HUES48 (cell line): ENCODE measurements around the gene MTHFD2L.
"Not testable (repeated sequence)": the region's sequence is repeated elsewhere in the genome, so short reads cannot be mapped to it uniquely, and the experiment has no call there.

Experiments used
- H3K27ac ChIP-seq: one replicate; pipeline ENCODE4 v1.7.0; 2013; ENCODE audit warnings: low read depth, low read length, inconsistent platforms
- H3K27me3 ChIP-seq: 2 replicates; pipeline ENCODE4 v1.6.1; 2013; ENCODE audit warnings: mild to moderate bottlenecking, low read length; ENCODE audit not compliant: control insufficient read depth, insufficient read depth
- H3K36me3 ChIP-seq: 2 replicates; pipeline ENCODE4 v1.6.1; 2013; ENCODE audit warnings: low read length; ENCODE audit not compliant: control insufficient read depth, insufficient read depth
- H3K4me1 ChIP-seq: 2 replicates; pipeline ENCODE4 v1.6.1; 2013; ENCODE audit warnings: mild to moderate bottlenecking, low read length; ENCODE audit not compliant: control insufficient read depth, insufficient read depth
- H3K4me3 ChIP-seq: 2 replicates; pipeline ENCODE4 v1.5.1; 2013; ENCODE audit warnings: mild to moderate bottlenecking, low read depth, low read length
- H3K9ac ChIP-seq: 2 replicates; pipeline ENCODE4 v1.6.1; 2013; ENCODE audit warnings: mild to moderate bottlenecking, low read depth, low read length, moderate library complexity
- H3K9me3 ChIP-seq: 2 replicates; pipeline ENCODE4 v1.6.1; 2013; ENCODE audit warnings: low read length; ENCODE audit not compliant: control insufficient read depth, insufficient read depth

MTHFD2L gene

GRCh38 chr4:74215236-74215635, 57.3 kb downstream of the MTHFD2L start:
- peaks cover 15% of the 10 kb centered on the region for H3K4me1 ChIP-seq
- not testable (repeated sequence) for H3K9ac ChIP-seq, H3K36me3 ChIP-seq, H3K27ac ChIP-seq, H3K27me3 ChIP-seq, H3K9me3 ChIP-seq, H3K4me3 ChIP-seq

GRCh38 chr4:74217365-74217764, 59.4 kb downstream of the MTHFD2L start:
- H3K27ac ChIP-seq, result no peak overlapping the region
- H3K27me3 ChIP-seq, result no peaks in the 10 kb centered on the region
- no peak overlapping the region for H3K9ac ChIP-seq

DNA sequence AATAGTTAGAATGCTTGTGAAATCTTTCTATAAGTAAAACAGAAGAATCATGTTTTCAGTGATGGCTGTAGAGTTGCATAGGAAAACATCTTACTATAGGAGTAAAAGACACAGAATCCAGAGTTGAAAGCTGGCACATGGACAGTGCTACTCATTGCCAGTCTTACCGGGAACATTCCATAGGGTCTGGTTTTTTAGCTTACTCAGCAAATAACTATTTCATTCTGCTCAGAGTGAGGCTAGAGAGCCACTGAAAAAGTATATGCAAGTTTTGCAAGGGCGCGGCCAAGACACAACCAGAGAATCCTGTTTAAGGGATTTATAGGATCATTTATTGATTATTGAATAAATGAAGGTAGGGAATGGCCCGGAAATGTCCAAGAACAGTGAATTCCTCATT, 60.3 kb downstream of the MTHFD2L start:
- H3K9me3 ChIP-seq, result no peaks in the 10 kb centered on the region
- no peak overlapping the region for H3K9ac ChIP-seq
- peaks cover 23% of the 10 kb centered on the region for H3K4me1 ChIP-seq
- H3K27me3 ChIP-seq, result no peaks in the 10 kb centered on the region
- H3K4me3 ChIP-seq, result no peak overlapping the region
- H3K27ac ChIP-seq, result no peak overlapping the region
- no peaks in the 10 kb centered on the region for H3K36me3 ChIP-seq

More at GRCh38 chr4:74217365-74217764, 59.4 kb downstream of the MTHFD2L start:
- Histone ChIP-seq H3K36me3 (no peaks in the 10 kb centered on the region), H3K9me3 (no peaks in the 10 kb centered on the region), H3K4me3 (no peak overlapping the region), H3K4me1 (peaks cover 23% of the 10 kb centered on the region)

- Histone ChIP-seq H3K9me3 (no peaks in the 10 kb centered on the region), H3K36me3 (no peaks in the 10 kb centered on the region), H3K27ac (no peak overlapping the region), H3K4me1 (peaks cover 22% of the 10 kb centered on the region), H3K27me3 (no peaks in the 10 kb centered on the region), H3K4me3 (no peak overlapping the region), H3K9ac (no peak overlapping the region)
These were observed 61.3 kb downstream of the MTHFD2L start for GRCh38 chr4:74219240-74219639.

DNA sequence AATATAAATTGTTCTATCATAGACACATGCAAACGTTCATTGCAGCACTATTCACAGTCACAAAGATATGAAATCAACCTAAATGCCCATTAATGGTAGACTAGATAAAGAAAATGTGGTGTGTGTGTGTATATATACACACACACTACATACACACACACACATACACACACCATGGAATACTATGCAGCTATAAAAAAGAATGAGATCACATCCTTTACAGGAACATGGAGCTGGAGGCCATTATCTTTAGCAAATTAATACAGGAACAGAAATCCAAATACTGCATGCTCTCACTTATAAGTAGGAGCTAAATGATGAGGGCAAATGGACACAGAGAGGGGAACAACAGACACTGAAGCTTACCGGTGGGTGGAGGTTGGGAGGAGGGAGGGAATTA, 65.2 kb downstream of the MTHFD2L start:
- no peaks in the 10 kb centered on the region for H3K27me3 ChIP-seq
- no peaks in the 10 kb centered on the region for H3K9me3 ChIP-seq
- peaks cover 13% of the 10 kb centered on the region; the same call in 1 of the 2 replicates for H3K4me1 ChIP-seq
- H3K9ac ChIP-seq, result no peak overlapping the region
- no peak overlapping the region for H3K4me3 ChIP-seq
- H3K27ac ChIP-seq, result no peak overlapping the region
- no peaks in the 10 kb centered on the region for H3K36me3 ChIP-seq

- H3K36me3 ChIP-seq, result no peaks in the 10 kb centered on the region
- H3K27ac ChIP-seq, result no peak overlapping the region
- no peaks in the 10 kb centered on the region for H3K9me3 ChIP-seq
- peaks cover 13% of the 10 kb centered on the region; the same call in 1 of the 2 replicates for H3K4me1 ChIP-seq
- H3K4me3 ChIP-seq, result no peak overlapping the region
- no peak overlapping the region for H3K9ac ChIP-seq
- no peaks in the 10 kb centered on the region for H3K27me3 ChIP-seq
These were observed 65.9 kb downstream of the MTHFD2L start for GRCh38 chr4:74223801-74224200.

DNA sequence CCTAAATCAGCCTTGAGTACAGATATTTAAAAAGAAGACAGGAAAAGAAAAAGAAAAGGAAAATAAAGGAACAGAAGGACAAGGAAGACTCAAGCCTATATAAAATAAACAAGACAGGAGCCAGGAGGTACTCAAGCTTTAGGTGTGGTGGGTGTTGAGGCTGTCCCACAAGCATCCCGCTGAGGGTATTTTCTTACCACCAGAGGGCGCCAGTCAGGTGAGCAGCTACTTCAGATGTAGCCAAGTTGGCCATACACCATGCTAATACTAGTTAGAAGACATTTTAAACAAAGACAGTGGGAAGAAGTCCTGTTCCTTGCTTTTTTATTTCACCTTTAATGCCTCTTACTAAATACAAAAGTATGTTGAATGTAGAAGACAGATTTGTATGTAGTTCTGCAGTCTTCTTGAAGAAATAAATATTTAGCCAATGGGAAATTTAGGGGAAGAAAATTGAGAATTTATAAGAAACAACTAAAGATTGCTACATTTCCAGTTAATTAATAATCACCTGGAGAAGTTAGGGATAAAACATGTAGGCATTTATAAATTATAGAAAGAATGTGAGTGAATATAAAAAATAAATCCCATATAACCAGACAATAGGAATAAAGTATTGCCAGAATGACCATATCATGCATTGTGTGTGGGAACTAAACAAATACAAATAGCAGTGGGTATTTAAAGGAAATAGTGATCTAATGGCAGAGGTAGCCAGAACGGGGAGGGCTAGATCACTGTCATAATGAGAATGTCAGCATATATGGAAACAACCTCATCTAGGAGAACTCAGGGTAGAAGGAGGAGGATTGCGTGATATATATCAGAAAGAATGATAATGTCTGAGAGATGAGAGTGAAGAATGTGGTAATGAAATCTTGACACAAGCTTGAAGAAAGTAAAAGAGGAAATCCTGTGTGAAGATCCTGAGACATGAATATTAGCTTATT, 71.0 kb downstream of the MTHFD2L start:
- no peaks in the 10 kb centered on the region for H3K4me1 ChIP-seq
- H3K9me3 ChIP-seq, result no peaks in the 10 kb centered on the region
- no peak overlapping the region for H3K27ac ChIP-seq
- H3K36me3 ChIP-seq, result no peaks in the 10 kb centered on the region
- H3K27me3 ChIP-seq, result no peaks in the 10 kb centered on the region
- H3K4me3 ChIP-seq, result no peak overlapping the region
- no peak overlapping the region for H3K9ac ChIP-seq

DNA sequence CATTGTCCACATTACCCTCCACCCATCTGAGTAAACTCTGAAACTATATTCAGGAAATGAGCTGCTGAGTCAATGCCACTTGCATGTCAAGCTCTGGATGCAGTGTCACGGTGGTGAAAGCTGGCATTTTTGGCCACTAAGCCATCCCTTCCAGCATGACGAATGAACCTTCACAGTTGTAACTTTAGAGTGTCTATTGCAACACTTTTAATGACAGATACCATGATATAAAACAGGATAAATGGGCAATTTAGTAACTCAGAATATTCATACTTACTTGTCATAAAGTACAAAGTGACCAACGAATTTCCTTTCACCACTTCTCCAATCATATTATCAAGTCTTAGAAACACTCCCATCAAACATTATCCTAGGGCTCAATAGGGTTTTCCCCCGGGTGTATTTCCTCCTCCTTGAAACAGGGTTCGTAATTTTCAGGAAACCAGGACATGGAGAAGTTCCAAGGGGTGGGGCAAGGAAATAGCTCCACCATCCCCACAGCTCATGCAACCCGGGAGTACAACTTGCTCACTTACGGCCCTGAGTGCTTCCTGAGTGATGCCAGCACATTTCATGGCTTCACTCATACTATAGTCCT, 73.1 kb downstream of the MTHFD2L start:
- H3K36me3 ChIP-seq, result no peaks in the 10 kb centered on the region
- H3K27me3 ChIP-seq, result no peaks in the 10 kb centered on the region
- no peaks in the 10 kb centered on the region for H3K9me3 ChIP-seq
- no peak overlapping the region for H3K27ac ChIP-seq
- H3K9ac ChIP-seq, result no peak overlapping the region
- H3K4me1 ChIP-seq, result no peaks in the 10 kb centered on the region
- H3K4me3 ChIP-seq, result no peak overlapping the region

- Histone ChIP-seq H3K36me3 (no peaks in the 10 kb centered on the region), H3K27ac (no peak overlapping the region), H3K27me3 (no peaks in the 10 kb centered on the region), H3K4me3 (no peak overlapping the region), H3K9me3 (no peaks in the 10 kb centered on the region), H3K4me1 (no peaks in the 10 kb centered on the region), H3K9ac (no peak overlapping the region)
These were observed 77.2 kb downstream of the MTHFD2L start for GRCh38 chr4:74235135-74235534.

- no peaks in the 10 kb centered on the region for H3K27me3 ChIP-seq
- no peak overlapping the region for H3K4me3 ChIP-seq
- no peaks in the 10 kb centered on the region for H3K4me1 ChIP-seq
- no peaks in the 10 kb centered on the region for H3K36me3 ChIP-seq
- H3K27ac ChIP-seq, result no peak overlapping the region
- H3K9ac ChIP-seq, result no peak overlapping the region
- H3K9me3 ChIP-seq, result no peaks in the 10 kb centered on the region
These were observed 79.6 kb downstream of the MTHFD2L start for GRCh38 chr4:74237425-74237966.

DNA sequence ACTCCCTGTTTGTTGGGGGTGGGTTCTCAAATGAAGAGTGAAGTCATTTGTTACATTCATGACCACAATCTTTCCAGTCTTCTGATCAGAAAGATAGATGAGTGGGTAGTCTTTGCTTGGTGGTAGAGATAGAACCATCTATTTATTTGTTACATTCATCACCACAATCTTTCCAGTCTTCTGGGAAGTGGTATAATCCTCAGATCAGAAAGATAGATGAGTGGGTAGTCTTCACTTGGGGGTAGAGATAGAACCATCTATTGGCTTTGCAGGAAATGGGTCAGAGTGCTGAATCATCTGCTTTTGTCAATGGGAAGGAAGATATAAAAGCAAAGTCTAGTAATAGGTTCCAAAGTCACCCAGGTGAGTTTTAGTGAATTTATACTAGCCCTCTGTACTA, 86.1 kb downstream of the MTHFD2L start:
- H3K36me3 ChIP-seq, result no peaks in the 10 kb centered on the region
- H3K27me3 ChIP-seq, result no peaks in the 10 kb centered on the region
- no peak overlapping the region for H3K27ac ChIP-seq
- no peaks in the 10 kb centered on the region for H3K4me1 ChIP-seq
- H3K9ac ChIP-seq, result no peak overlapping the region
- no peak overlapping the region for H3K4me3 ChIP-seq
- no peaks in the 10 kb centered on the region for H3K9me3 ChIP-seq
